Measurements from ENCODE around the gene TACO1.

DNA sequence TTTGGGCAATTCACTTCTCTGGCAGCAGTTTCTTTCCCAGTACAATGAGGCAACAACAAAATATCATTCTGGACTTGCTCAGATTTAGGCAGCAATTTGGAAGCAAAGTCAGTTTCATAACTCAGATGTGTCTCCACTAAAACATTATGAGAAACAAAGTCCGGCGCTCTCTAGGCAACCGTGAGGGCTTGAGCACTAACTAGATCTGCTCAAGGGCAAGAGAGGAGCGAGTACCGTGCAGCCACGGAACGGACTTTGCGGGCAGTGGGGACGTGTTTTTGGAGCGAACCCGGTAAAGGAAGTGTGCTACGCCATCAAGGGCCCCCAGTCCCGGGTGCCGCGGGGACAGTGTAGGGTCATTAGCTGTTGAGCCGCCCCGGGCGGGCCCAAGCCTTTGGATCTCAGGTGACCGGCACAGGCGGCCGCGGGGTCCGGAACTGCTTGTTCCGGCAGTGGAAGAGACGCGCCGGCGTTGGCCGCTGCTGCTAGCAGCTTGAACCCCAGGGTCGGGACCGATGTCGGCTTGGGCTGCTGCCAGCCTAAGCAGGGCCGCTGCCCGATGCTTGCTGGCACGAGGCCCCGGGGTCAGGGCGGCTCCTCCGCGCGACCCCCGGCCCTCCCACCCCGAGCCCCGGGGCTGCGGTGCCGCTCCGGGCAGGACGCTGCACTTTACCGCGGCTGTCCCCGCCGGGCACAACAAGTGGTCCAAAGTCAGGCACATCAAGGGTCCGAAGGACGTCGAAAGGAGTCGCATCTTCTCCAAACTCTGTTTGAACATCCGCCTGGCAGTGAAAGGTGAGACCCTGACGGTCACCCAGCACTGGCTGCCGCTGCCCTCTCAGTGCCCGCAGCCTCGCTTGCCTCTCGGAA is at the start of gene TACO1:
- TF ChIP-seq EZH2 (IDR thresholded peaks at IDR 0.05; ENCODE audit: borderline replicate concordance, control insufficient read depth, low read depth, low read length) (no peak), CHD2 (IDR thresholded peaks at IDR 0.05; ENCODE audit: borderline replicate concordance, low read depth, low read length) (peak; percentile 54; the same call in 1 of the 2 replicates), TCF7 (IDR thresholded peaks at IDR 0.05; ENCODE audit: borderline replicate concordance) (peak; percentile 82), ZNF274 (IDR thresholded peaks at IDR 0.05; ENCODE audit: insufficient read depth, insufficient read length) (no peak)
- TF ChIP-seq, protein P1, sequence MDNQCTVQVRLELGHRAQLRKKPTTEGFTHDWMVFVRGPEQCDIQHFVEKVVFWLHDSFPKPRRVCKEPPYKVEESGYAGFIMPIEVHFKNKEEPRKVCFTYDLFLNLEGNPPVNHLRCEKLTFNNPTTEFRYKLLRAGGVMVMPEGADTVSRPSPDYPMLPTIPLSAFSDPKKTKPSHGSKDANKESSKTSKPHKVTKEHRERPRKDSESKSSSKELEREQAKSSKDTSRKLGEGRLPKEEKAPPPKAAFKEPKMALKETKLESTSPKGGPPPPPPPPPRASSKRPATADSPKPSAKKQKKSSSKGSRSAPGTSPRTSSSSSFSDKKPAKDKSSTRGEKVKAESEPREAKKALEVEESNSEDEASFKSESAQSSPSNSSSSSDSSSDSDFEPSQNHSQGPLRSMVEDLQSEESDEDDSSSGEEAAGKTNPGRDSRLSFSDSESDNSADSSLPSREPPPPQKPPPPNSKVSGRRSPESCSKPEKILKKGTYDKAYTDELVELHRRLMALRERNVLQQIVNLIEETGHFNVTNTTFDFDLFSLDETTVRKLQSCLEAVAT (IDR thresholded peaks at IDR 0.05), result no peak; the same call in 1 of the 2 replicates
- TF ChIP-seq, protein P2, sequence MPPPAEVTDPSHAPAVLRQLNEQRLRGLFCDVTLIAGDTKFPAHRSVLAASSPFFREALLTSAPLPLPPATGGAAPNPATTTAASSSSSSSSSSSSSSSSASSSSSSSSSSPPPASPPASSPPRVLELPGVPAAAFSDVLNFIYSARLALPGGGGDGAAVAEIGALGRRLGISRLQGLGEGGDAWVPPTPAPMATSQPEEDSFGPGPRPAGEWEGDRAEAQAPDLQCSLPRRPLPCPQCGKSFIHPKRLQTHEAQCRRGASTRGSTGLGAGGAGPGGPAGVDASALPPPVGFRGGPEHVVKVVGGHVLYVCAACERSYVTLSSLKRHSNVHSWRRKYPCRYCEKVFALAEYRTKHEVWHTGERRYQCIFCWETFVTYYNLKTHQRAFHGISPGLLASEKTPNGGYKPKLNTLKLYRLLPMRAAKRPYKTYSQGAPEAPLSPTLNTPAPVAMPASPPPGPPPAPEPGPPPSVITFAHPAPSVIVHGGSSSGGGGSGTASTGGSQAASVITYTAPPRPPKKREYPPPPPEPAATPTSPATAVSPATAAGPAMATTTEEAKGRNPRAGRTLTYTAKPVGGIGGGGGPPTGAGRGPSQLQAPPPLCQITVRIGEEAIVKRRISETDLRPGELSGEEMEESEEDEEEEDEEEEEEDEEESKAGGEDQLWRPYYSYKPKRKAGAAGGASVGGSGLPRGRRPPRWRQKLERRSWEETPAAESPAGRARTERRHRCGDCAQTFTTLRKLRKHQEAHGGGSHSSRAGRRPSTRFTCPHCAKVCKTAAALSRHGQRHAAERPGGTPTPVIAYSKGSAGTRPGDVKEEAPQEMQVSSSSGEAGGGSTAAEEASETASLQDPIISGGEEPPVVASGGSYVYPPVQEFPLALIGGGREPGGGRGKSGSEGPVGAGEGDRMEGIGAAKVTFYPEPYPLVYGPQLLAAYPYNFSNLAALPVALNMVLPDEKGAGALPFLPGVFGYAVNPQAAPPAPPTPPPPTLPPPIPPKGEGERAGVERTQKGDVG (CRISPR knock-in tag; IDR thresholded peaks at IDR 0.05), result no peak
- TF ChIP-seq, protein P3, sequence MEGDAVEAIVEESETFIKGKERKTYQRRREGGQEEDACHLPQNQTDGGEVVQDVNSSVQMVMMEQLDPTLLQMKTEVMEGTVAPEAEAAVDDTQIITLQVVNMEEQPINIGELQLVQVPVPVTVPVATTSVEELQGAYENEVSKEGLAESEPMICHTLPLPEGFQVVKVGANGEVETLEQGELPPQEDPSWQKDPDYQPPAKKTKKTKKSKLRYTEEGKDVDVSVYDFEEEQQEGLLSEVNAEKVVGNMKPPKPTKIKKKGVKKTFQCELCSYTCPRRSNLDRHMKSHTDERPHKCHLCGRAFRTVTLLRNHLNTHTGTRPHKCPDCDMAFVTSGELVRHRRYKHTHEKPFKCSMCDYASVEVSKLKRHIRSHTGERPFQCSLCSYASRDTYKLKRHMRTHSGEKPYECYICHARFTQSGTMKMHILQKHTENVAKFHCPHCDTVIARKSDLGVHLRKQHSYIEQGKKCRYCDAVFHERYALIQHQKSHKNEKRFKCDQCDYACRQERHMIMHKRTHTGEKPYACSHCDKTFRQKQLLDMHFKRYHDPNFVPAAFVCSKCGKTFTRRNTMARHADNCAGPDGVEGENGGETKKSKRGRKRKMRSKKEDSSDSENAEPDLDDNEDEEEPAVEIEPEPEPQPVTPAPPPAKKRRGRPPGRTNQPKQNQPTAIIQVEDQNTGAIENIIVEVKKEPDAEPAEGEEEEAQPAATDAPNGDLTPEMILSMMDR (IDR thresholded peaks at IDR 0.05 in 2 of 3, conservative IDR thresholded peaks at IDR 0.05 in 1 of 3; ENCODE audit: control insufficient read depth in 2 of 3, extremely low read depth in 1 of 3, insufficient read depth in 1 of 3, low read depth in 3 of 3, low read length in 3 of 3), result no peak
